ENCODE data around the gene MARK3.
A peak's percentile ranks its signal among the peaks of the same experiment; 100 is the strongest.

Gene MARK3

DNA sequence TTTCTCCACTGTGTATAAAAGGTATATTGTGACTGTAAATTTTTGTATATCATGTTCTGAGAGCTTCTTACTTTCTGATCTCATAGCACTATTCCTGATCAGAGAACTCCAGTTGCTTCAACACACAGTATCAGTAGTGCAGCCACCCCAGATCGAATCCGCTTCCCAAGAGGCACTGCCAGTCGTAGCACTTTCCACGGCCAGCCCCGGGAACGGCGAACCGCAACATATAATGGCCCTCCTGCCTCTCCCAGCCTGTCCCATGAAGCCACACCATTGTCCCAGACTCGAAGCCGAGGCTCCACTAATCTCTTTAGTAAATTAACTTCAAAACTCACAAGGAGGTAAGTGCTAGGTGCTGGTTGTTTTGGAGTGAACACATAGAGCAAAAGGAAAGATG lies 106.5 kb downstream of the MARK3 start:
- no peak overlapping the region for H3K27ac ChIP-seq
- TF ChIP-seq ZFX (IDR thresholded peaks at IDR 0.05; ENCODE audit: borderline replicate concordance), result no peak
- TF ChIP-seq, protein P1, sequence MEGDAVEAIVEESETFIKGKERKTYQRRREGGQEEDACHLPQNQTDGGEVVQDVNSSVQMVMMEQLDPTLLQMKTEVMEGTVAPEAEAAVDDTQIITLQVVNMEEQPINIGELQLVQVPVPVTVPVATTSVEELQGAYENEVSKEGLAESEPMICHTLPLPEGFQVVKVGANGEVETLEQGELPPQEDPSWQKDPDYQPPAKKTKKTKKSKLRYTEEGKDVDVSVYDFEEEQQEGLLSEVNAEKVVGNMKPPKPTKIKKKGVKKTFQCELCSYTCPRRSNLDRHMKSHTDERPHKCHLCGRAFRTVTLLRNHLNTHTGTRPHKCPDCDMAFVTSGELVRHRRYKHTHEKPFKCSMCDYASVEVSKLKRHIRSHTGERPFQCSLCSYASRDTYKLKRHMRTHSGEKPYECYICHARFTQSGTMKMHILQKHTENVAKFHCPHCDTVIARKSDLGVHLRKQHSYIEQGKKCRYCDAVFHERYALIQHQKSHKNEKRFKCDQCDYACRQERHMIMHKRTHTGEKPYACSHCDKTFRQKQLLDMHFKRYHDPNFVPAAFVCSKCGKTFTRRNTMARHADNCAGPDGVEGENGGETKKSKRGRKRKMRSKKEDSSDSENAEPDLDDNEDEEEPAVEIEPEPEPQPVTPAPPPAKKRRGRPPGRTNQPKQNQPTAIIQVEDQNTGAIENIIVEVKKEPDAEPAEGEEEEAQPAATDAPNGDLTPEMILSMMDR (IDR thresholded peaks at IDR 0.05), result no peak

DNA sequence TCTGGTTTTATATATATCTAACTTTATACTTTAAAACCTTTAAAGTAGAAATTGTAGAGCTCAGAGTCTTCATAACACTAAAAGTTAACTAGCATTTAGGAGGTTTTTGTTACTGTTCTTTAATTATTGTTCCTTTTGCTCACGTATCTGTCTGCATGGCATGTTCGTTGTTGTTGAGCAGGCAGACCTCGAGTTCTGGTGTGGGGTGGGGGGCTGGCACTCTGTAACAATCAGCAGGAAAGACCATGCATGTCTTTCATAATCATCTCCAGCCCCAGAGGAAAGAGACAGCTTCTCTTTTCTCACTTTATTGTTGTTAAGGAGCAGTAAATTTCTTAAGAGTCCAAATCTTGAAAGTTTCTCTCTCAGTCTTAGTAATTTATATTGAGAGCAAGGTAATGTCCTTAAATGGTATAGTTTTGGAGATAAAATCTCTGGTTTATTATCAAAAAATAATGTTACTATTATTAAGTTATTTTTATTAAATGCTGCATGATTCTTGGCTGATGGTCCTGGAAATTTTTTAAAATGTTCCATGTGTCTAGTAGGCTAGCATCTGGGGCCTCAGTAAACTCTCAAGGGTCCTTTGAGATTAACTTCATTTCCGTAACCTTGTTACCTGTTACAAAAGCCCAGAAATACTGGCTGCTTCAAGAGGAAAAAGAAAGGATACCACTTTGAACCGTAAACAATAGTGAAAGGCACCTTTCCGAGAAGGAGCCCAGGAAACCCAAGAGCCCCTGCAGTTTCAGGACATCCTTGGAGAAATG lies 107.1 kb downstream of the MARK3 start:
- no peak overlapping the region for H3K27ac ChIP-seq
- TF ChIP-seq ZFX (IDR thresholded peaks at IDR 0.05; ENCODE audit: borderline replicate concordance), result no peak
- TF ChIP-seq, protein P1 (IDR thresholded peaks at IDR 0.05), result no peak

DNA sequence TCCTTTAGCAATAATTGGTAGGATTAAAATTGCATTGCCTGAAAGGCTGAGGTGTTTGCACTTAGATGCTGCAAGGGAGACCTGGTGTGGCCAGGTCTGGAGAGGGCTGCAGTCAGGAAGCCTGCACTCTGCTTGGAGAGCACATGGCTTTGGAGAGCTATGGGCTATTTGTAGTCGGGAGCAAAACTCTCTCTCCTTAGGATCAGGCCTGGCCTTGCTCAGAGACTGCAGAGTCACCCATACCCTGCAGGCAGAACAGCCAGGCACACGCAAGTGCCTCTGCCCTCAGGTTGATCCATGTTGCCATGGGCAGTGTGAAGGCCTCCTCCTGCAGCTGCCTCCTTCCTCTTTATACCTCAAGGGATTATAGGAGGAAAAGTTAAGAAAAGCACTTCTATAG lies 110.6 kb downstream of the MARK3 start:
- TF ChIP-seq ZFX (IDR thresholded peaks at IDR 0.05; ENCODE audit: borderline replicate concordance), result no peak
- TF ChIP-seq, protein P1 (IDR thresholded peaks at IDR 0.05), result no peak
- no peak overlapping the region for H3K27ac ChIP-seq

DNA sequence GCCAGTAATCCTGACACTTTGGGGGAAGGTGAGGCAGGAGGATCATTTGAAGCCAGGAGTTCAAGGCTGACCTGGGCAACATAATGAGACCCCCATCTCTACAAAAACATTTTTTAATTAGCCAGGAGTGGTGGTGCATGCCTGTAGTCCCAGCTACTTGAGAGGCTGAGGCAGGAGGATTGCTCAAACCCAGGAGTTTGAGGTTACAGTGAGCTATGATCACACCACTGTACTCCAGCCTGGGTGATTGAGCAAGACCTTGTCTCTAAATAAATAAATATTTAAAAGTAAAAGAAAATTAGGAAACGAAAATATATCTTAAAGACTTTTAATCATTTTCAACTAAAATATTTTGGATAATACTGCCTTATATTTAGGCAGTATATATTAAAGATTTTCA lies 111.6 kb downstream of the MARK3 start:
- TF ChIP-seq ZFX (IDR thresholded peaks at IDR 0.05; ENCODE audit: borderline replicate concordance), result no peak
- no peak overlapping the region for H3K27ac ChIP-seq

DNA sequence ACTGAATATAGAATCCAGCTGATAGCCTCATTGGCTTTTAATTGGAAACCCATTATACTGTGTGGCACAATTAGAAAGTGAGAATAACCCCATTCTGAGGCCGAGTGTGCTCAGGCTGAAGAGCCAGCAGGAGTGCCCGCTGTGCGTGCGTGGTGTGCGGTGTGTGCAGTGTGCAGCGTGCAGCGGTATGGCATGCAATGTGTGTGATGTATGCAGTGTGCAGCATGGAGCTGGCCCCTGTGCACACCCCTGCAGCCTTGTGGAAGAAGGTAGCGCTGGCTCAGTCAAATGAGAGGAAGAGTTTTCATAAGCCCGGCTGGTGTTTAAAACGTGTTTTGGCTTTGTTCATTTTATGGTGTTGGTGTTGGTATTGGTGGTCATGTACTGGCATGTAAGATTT lies 114.5 kb downstream of the MARK3 start:
- no peak for TF ChIP-seq ZFX (IDR thresholded peaks at IDR 0.05; ENCODE audit: borderline replicate concordance)
- TF ChIP-seq, protein P1 (IDR thresholded peaks at IDR 0.05), result no peak
- peak overlapping the region; percentile 41 for H3K27ac ChIP-seq

DNA sequence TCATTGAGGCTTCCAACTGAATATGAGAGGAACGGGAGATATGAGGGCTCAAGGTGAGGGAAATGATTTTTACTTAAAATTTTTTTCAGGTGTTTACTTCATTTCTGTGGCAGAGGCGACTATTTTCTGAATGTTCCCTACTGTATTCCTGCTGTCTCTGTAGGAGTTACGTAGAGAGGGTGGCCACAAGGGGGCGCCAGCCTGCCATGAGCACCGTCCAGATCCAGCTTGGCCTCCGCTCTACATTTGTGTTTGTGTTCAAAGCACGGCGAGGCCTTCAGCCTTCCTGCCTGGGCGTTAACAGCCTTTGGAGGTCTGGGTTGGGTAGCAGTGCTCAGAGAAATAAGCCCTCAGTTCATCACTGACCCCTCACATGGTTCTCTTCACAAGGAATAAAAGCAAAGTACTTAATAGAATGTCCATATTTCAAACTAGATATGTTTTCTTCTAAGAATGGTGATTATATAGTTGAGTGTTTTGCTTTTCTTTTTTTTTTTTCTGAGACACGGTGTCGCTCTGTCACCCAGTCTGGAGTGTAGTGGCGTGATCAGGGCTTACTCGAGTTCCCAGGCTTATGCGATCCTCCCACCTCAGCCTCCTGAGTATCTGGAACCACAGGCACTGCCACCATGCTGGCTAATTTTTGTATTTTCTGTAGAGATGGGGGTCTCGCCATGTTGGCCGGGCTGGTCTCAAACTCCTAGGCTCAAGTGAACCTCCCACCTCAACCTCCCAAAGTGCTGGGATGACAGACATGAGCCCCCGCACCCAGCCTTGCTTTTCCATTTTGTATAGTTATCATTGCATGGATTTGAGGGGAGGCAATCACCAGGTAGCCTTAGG lies 115.2 kb downstream of the MARK3 start:
- peak overlapping the region; percentile 41 for H3K27ac ChIP-seq
- no peak for TF ChIP-seq ZFX (IDR thresholded peaks at IDR 0.05; ENCODE audit: borderline replicate concordance)
- TF ChIP-seq, protein P1 (IDR thresholded peaks at IDR 0.05), result peak; percentile 98

DNA sequence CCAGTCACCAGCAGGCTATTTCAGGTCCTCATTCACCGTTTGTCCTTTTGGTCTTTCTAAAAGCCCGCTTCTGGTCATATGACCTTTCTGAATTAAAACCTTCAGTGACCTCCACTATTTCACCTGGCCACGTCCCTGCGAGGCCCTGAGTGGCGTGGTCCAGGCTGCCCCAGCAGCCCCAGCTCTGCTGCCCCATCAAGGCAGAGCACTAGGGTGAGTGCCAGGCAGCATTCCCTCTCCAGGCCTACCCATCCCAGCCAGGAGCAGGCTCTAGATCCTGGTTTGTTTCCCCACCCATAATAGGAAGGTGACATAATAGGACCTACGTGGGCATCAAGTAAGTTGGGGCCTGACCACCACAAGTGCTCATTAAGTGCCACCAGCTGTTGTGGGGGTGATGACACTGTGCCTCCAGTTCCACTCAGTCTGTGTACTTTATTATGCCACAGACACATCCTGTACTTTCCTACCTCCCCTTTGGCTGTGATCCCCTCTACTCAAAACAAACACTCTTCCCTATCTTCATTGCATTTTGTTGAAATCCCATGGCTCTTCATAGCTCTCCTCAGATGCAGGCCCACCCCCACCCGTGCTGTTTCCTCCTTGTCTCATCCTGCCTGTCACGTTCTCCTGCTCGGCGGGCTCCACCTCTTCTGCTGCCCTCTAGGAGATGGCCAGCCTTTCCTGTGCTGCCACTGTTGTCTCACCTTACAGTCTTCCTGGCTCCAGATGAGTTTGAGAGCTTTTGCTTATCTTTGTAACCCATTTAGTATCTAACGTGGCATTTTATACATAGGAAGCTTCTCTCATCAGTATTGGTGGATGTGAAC lies 116.0 kb downstream of the MARK3 start:
- no peak overlapping the region for H3K27ac ChIP-seq
- TF ChIP-seq, protein P1 (IDR thresholded peaks at IDR 0.05), result no peak
- no peak for TF ChIP-seq ZFX (IDR thresholded peaks at IDR 0.05; ENCODE audit: borderline replicate concordance)

Data from 22Rv1 (cell line).